ENCODE data around the gene CDR2. TPM values are rescaled to one million over a fixed set of nuclear protein-coding genes. Genes with fewer than 3 reads are reported as not detected.

The CDR2 gene
- total and polyA plus RNA-seq, 2 of the 13 experiments (the other 11 are each of a cell fraction or from before 2014, with no cell fraction given) = 59.0 to 78.9 TPM

DNA sequence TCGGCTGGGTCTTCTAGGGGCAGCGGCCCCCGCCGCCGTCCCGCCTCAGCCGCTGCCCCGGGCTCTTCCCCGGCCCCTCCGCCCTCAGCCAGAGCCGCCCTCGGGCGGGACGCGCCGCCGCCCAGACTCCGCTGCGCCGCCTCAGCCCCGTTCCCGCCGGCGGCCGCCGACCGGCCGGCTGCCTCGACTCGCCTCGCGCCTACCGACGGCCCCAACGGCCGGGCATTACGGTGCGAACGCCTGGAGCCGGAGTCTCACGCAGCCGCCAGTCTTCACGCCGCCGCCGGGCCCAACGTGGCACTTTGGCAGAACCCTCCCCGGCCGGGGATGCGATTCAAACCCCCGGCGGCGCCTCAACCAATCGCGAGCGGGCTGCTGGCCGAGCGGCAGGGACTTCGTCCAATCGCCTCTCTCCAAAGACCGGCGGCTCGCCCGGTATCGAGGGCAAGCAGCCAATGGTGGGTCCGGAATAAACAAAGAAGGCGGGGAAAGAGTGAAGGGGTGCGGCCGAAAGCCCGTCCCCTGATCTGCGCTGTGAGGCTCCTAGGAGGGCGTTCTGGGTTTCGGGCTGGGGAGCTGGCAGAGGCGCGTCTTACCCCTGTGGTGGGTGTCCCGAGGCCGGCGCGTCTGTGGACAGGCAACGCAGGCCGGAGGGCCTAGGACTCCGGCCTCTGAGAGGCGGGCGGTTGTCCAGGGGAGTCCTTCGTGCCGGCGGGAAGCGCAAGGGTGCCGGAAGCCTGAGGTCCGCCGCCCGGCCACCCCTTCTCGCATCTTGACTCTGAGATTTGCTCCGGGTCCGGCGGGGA lies at the start of gene CDR2 (continued):
- TF ChIP-seq, protein P1, sequence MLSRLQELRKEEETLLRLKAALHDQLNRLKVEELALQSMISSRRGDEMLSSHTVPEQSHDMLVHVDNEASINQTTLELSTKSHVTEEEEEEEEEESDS (CRISPR knock-in tag; IDR thresholded peaks at IDR 0.05; ENCODE audit: borderline replicate concordance) = peak; percentile 6; the same call in 1 of the 2 replicates
- TF ChIP-seq NAIF1 (CRISPR knock-in tag; IDR thresholded peaks at IDR 0.05; ENCODE audit: borderline replicate concordance) (no peak), KDM6A (CRISPR knock-in tag; IDR thresholded peaks at IDR 0.05; ENCODE audit: low read depth) (peak; percentile 21; the same call in 1 of the 2 replicates), TBL1XR1 (IDR thresholded peaks at IDR 0.05; ENCODE audit: borderline replicate concordance, low read length, partially characterized antibody) (no peak), REXO4 (CRISPR knock-in tag; IDR thresholded peaks at IDR 0.05; ENCODE audit: borderline replicate concordance) (0 out of 2 replicates have a peak, but pooled peaks have one; percentile 13), XRCC5 (optimal IDR thresholded peaks at IDR 0.05; ENCODE audit: low read length) (peak; percentile 91), HES4 (CRISPR knock-in tag; IDR thresholded peaks at IDR 0.05; ENCODE audit: borderline replicate concordance) (no peak; the same call in 1 of the 2 replicates), ZNF775 (CRISPR knock-in tag; IDR thresholded peaks at IDR 0.05; ENCODE audit: borderline replicate concordance) (no peak), ZEB1 (IDR thresholded peaks at IDR 0.05; ENCODE audit: insufficient replicate concordance, low read depth) (peak; percentile 49), ZNF557 (CRISPR knock-in tag; IDR thresholded peaks at IDR 0.05) (no peak; the same call in 1 of the 2 replicates)

DNA sequence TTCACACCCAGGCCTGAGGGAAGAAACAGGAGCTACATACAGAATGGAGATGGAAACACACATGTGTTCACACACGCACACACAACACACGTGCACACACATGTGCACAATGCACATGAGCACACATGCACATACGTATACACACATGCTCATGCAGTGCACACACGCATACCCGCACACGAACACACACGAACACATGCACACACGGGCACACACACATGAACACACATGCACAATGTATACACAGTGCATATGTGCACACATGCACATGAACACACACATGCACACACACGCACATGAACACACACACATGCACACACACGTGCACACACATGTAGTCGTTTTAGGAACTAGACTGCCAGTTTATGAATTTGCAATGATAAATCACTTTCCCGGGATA lies 49.3 kb upstream of the CDR2 start:
- ChIA-PET CTCF (ENCODE audit: low intra/inter-chr PET ratio, low total read pairs) (no interaction called here), POLR2A (no interaction called here)
- H3K4me3 ChIP-seq (replicated peaks in 1 of 3; ENCODE audit: insufficient read depth in 1 of 3, low read depth in 2 of 3, low read length in 3 of 3) = no peak overlapping the region
- FAIRE-seq (peak; percentile 63), ATAC-seq (no peak), DNase-seq (ENCODE audit: low spot score) (no peak)
- no peak overlapping the region for H3K9ac ChIP-seq (ENCODE audit: insufficient read depth, low read depth, low read length)
- H3K27ac ChIP-seq (ENCODE audit: extremely low read length, insufficient read depth, low read length) = no peak overlapping the region
- 93% methylated on average over 12 of the region's 12 CpGs for WGBS (ENCODE audit: low lambda C conversion rate)
- in situ Hi-C loops (cut with HindIII; ENCODE audit: extremely low pct_ligation_motif_present, low pct_unique_long_range_greater_than_20kb) = no loop called here
- H3K27me3 ChIP-seq (ENCODE audit: control insufficient read depth in 1 of 2, insufficient read depth in 2 of 2, low read length in 2 of 2) = no peaks in the 10 kb centered on the region
- H4K20me1 ChIP-seq (ENCODE audit: insufficient read depth, low read length) = no peaks in the 10 kb centered on the region
- no peaks in the 10 kb centered on the region for H3K9me3 ChIP-seq (ENCODE audit: low read length)
- H3K4me1 ChIP-seq (ENCODE audit: insufficient read depth, low read length) = no peaks in the 10 kb centered on the region
- no TSS peak for BruUV-seq (replicated peaks)
- no peak overlapping the region for H3K4me2 ChIP-seq (ENCODE audit: low read depth, low read length)
- no peak overlapping the region for H2AFZ ChIP-seq (ENCODE audit: low read length)
- intact Hi-C loops (cut with micrococcal nuclease; ENCODE audit: unreplicated experiment) = no loop called here
- H3K36me3 ChIP-seq (replicated peaks in 1 of 2; ENCODE audit: control insufficient read depth in 1 of 2, insufficient read depth in 2 of 2, low read length in 2 of 2) = peaks cover 27 to 37% of the 10 kb centered on the region in 2 experiments
- H3K79me2 ChIP-seq (ENCODE audit: insufficient read depth, low read length) = no peaks in the 10 kb centered on the region
- TF ChIP-seq POLR2AphosphoS5 (IDR thresholded peaks at IDR 0.05; ENCODE audit: low read depth, low read length) (0 out of 2 replicates have a peak, but pooled peaks have one; percentile 26), MEIS1 (CRISPR knock-in tag; IDR thresholded peaks at IDR 0.05; ENCODE audit: borderline replicate concordance) (no peak), KDM2A (CRISPR knock-in tag; IDR thresholded peaks at IDR 0.05; ENCODE audit: borderline replicate concordance, low read depth) (no peak), NCOR1 (IDR thresholded peaks at IDR 0.05; ENCODE audit: borderline replicate concordance, low read length) (no peak), PAX8 (CRISPR knock-in tag; IDR thresholded peaks at IDR 0.05; ENCODE audit: borderline replicate concordance) (no peak), SP140L (CRISPR knock-in tag; IDR thresholded peaks at IDR 0.05; ENCODE audit: borderline replicate concordance) (no peak), ZNF75D (CRISPR knock-in tag; IDR thresholded peaks at IDR 0.05; ENCODE audit: borderline replicate concordance) (0 out of 2 replicates have a peak, but pooled peaks have one; percentile 59), ADNP (CRISPR knock-in tag; IDR thresholded peaks at IDR 0.05) (no peak), ZNF484 (CRISPR knock-in tag; IDR thresholded peaks at IDR 0.05; ENCODE audit: borderline replicate concordance, low read depth) (no peak), SP2 (CRISPR knock-in tag; IDR thresholded peaks at IDR 0.05) (no peak), NR3C1 (CRISPR knock-in tag; IDR thresholded peaks at IDR 0.05) (no peak), HOXA9 (CRISPR knock-in tag; IDR thresholded peaks at IDR 0.05; ENCODE audit: borderline replicate concordance) (0 out of 2 replicates have a peak, but pooled peaks have one; percentile 31), POLR2A (IDR thresholded peaks at IDR 0.05; ENCODE audit: insufficient read depth in 1 of 2, low read depth in 2 of 2, low read length in 2 of 2) (peak in 1 of 2 experiments; percentile 30; a peak in 1 of 4 replicates), ZNF780A (CRISPR knock-in tag; IDR thresholded peaks at IDR 0.05) (0 out of 2 replicates have a peak, but pooled peaks have one; percentile 60)

Measured in HepG2 (cell line).